B cell (primary cell): ENCODE measurements around the gene TTC34. TPM values are rescaled to one million over a fixed set of nuclear protein-coding genes. Genes with fewer than 3 reads are reported as not detected.

Source experiments
- ATAC-seq: fragments of 200-7000 bp; cut with Tn5 transposase; one replicate; pipeline ENCODE4 v1.10.0; 2021; ENCODE audit warnings: low read depth, mild to moderate bottlenecking, moderate number of reproducible peaks, moderate library complexity
- CTCF ChIA-PET: fragments of 350-600 bp; sonication (Branson Sonifier 250); formaldehyde crosslinking; loops from one replicate; lab custom pipeline; 2021; ENCODE audit warnings: antibody characterized with exemption, inconsistent platforms; lab: Charles Lee
- POLR2A ChIA-PET: fragments of 350-600 bp; sonication (Branson Sonifier 250); formaldehyde crosslinking; loops from one replicate; lab custom pipeline; 2021; ENCODE audit warnings: antibody characterized with exemption; lab: Charles Lee
- DNase-seq: peaks from one replicate; pipeline ENCODE4 v3.0.0; 2013
- H2AFZ ChIP-seq: 2 replicates; pipeline ENCODE4 v1.6.1; 2012; ENCODE audit warnings: mild to moderate bottlenecking, low read depth, low read length; ENCODE audit not compliant: insufficient read depth, poor library complexity, severe bottlenecking
- H3K27ac ChIP-seq, 2 donors: 1 replicate in 1 of 2; 2 replicates in 1 of 2; pipeline ENCODE4 v1.5.1; 2012 to 2013; ENCODE audit warnings: low read length in 2 of 2, mild to moderate bottlenecking in 2 of 2, moderate library complexity in 1 of 2
- H3K27me3 ChIP-seq, 4 experiments: fragments of 200-600 bp in 1 of 4; sonication (generic) in 1 of 4; replicated peaks in 1 of 4; 1 replicate in 2 of 4; 2 replicates in 2 of 4; pipeline versions ENCODE4 v1.6.1 to v1.7.0; 2013 to 2016; ENCODE audit warnings: low read length in 3 of 4, mild to moderate bottlenecking in 2 of 4, mixed read lengths in 1 of 4, moderate library complexity in 1 of 4; ENCODE audit not compliant: insufficient read depth in 4 of 4, control insufficient read depth in 3 of 4; ENCODE audit errors: control extremely low read depth in 1 of 4
- H3K36me3 ChIP-seq, 2 experiments: replicated peaks in 1 of 2; 1 replicate in 1 of 2; 2 replicates in 1 of 2; pipeline versions ENCODE4 v1.6.1 to v1.7.1; 2013; ENCODE audit warnings: low read length in 1 of 2; ENCODE audit not compliant: insufficient read depth in 2 of 2, control insufficient read depth in 1 of 2; ENCODE audit errors: control extremely low read depth in 1 of 2, extremely low read depth in 1 of 2
- H3K4me1 ChIP-seq, 2 donors: fragments of 200-600 bp in 1 of 2; sonication (generic) in 1 of 2; 1 replicate in 1 of 2; 2 replicates in 1 of 2; pipeline versions ENCODE4 v1.5.1 to v1.6.1; 2013 to 2017; ENCODE audit warnings: low read length in 2 of 2; ENCODE audit not compliant: control insufficient read depth in 2 of 2, insufficient read depth in 2 of 2
- H3K4me2 ChIP-seq: replicated peaks from 2 replicates; pipeline ENCODE3; 2012; ENCODE audit warnings: mild to moderate bottlenecking, low read depth, low read length; ENCODE audit not compliant: poor library complexity, severe bottlenecking
- H3K4me3 ChIP-seq, 5 experiments: fragments of 200-600 bp in 1 of 5; sonication (generic) in 1 of 5; 1 replicate in 3 of 5; 2 replicates in 2 of 5; pipeline versions ENCODE4 v1.5.1 to v1.7.0; 2011 to 2016; ENCODE audit warnings: low read length in 4 of 5, mild to moderate bottlenecking in 4 of 5, low read depth in 2 of 5, control low read depth in 1 of 5, moderate library complexity in 1 of 5; ENCODE audit not compliant: insufficient read depth in 1 of 5; ENCODE audit errors: control extremely low read depth in 1 of 5, extremely low read depth in 1 of 5
- H3K79me2 ChIP-seq: fragments of 200-600 bp; sonication (generic); one replicate; pipeline ENCODE4 v1.6.0; 2016; ENCODE audit warnings: low read length; ENCODE audit not compliant: control insufficient read depth, insufficient read depth
- H3K9ac ChIP-seq: fragments of 200-600 bp; sonication (generic); 2 replicates; pipeline ENCODE4 v1.6.1; 2017; ENCODE audit warnings: mild to moderate bottlenecking, low read length, moderate library complexity
- H3K9me3 ChIP-seq, 3 donors: one replicate each; pipeline versions ENCODE4 v1.6.1 to v1.7.1; 2013; ENCODE audit warnings: low read length in 2 of 3; ENCODE audit not compliant: control insufficient read depth in 2 of 3, insufficient read depth in 1 of 3; ENCODE audit errors: control extremely low read depth in 1 of 3
- H4K20me1 ChIP-seq: 2 replicates; pipeline ENCODE4 v1.6.0; 2012; ENCODE audit warnings: mild to moderate bottlenecking, low read length; ENCODE audit not compliant: insufficient read depth, control insufficient read depth, poor library complexity, severe bottlenecking
- H3K27ac Mint-ChIP-seq: one replicate; pipeline ENCODE4 v1.8.0; 2021; ENCODE audit warnings: mixed read lengths
- H3K27me3 Mint-ChIP-seq: one replicate; pipeline ENCODE4 v1.8.0; 2021; ENCODE audit warnings: mixed read lengths
- H3K4me1 Mint-ChIP-seq: one replicate; pipeline ENCODE4 v1.8.0; 2021; ENCODE audit warnings: mixed read lengths
- H3K4me3 Mint-ChIP-seq: one replicate; pipeline ENCODE4 v1.8.0; 2021; ENCODE audit warnings: mixed read lengths
- H3K9me3 Mint-ChIP-seq: one replicate; pipeline ENCODE4 v1.8.0; 2022; ENCODE audit warnings: mixed read lengths; ENCODE audit not compliant: insufficient read depth
- CTCF ChIP-seq: fragments of 200-600 bp; IDR thresholded peaks from one replicate; pipeline ENCODE4 v1.8.0; 2022; ENCODE audit warnings: antibody characterized with exemption, mild to moderate bottlenecking
- EZH2 ChIP-seq: IDR thresholded peaks from 2 replicates; pipeline ENCODE4 v1.6.1; 2012; ENCODE audit warnings: borderline replicate concordance, low read depth, mild to moderate bottlenecking, moderate library complexity, low read length; ENCODE audit not compliant: insufficient read depth, poor library complexity, severe bottlenecking
- WGBS: methylation state at CpG from one replicate; pipeline ENCODE4 v1.1.5; 2013; ENCODE audit warnings: missing lambda C conversion rate; ENCODE audit not compliant: insufficient coverage; 5-methylcytosine and 5-hydroxymethylcytosine counted together
- intact Hi-C: fragments of 100-400 bp; cut with micrococcal nuclease; formaldehyde crosslinking; loops from one replicate; pipeline ENCODE4 v1.10.0; 2022
- polyA plus RNA-seq: library from polyadenylated mRNA; depleted of rRNA; stranded (reverse); fragments of >200 nt; gene quantifications from 2 replicates; pipeline ENCODE4 v1.2.3, GENCODE V29; 2012
- total RNA-seq, 2 donors: library from RNA; stranded (reverse); fragments of 120-200 nt in 1 of 2; gene quantifications; 1 replicate in 1 of 2; 2 replicates in 1 of 2; pipeline versions ENCODE4 v1.2.3 to v1.2.4, GENCODE V29; 2013 to 2022

Gene TTC34
- total and polyA plus RNA-seq, 2 donors (not counting 1 experiment from before 2014, with no cell fraction given): 2.1 to 8.1 TPM

GRCh38 chr1:2594641-2595131, 206.8 kb downstream of the TTC34 start:
- H3K9ac ChIP-seq: no peak overlapping the region
- Mint-ChIP-seq H3K27me3 (peaks cover 9% of the 10 kb centered on the region), H3K9me3 (peaks cover 2% of the 10 kb centered on the region), H3K4me3 (no peak overlapping the region), H3K27ac (no peak overlapping the region), H3K4me1 (no peaks in the 10 kb centered on the region)
- H3K27ac ChIP-seq: no peak overlapping the region
- ChIA-PET POLR2A (no interaction called here), CTCF (no interaction called here)
- peaks cover 0 to 19% (median 0%) of the 10 kb centered on the region in 4 experiments for H3K27me3 ChIP-seq
- H3K4me3 ChIP-seq: no peak overlapping the region
- TF ChIP-seq CTCF (no peak), EZH2 (no peak)
- no peaks in the 10 kb centered on the region for H3K79me2 ChIP-seq
- no peaks in the 10 kb centered on the region for H3K36me3 ChIP-seq
- no peak for ATAC-seq
- no peak overlapping the region for H2AFZ ChIP-seq
- H4K20me1 ChIP-seq: no peaks in the 10 kb centered on the region
- H3K4me2 ChIP-seq: no peak overlapping the region
- intact Hi-C loops: no loop called here
- H3K9me3 ChIP-seq: peaks cover 2 to 8% (median 5%) of the 10 kb centered on the region in 3 donors
- no peak for DNase-seq
- peaks cover 0 to 4% of the 10 kb centered on the region in 2 donors for H3K4me1 ChIP-seq
- 91% methylated on average over 17 of the region's 17 CpGs for WGBS

GRCh38 chr1:2594001-2594640, 207.4 kb downstream of the TTC34 start:
- H3K27ac ChIP-seq: no peak overlapping the region
- Mint-ChIP-seq H3K9me3 (peaks cover 2% of the 10 kb centered on the region), H3K4me1 (peaks cover 2% of the 10 kb centered on the region), H3K27me3 (peaks cover 9% of the 10 kb centered on the region), H3K4me3 (no peak overlapping the region), H3K27ac (no peak overlapping the region)
- intact Hi-C loops: no loop called here
- ChIA-PET POLR2A (no interaction called here), CTCF (no interaction called here)
- DNase-seq: no peak
- H3K36me3 ChIP-seq: no peaks in the 10 kb centered on the region
- no peak overlapping the region for H2AFZ ChIP-seq
- H3K9ac ChIP-seq: no peak overlapping the region
- H4K20me1 ChIP-seq: no peaks in the 10 kb centered on the region
- no peak overlapping the region for H3K4me2 ChIP-seq
- H3K79me2 ChIP-seq: no peaks in the 10 kb centered on the region
- peaks cover 0 to 19% (median 0%) of the 10 kb centered on the region in 4 experiments for H3K27me3 ChIP-seq
- ATAC-seq: no peak
- peaks cover 0 to 4% of the 10 kb centered on the region in 2 donors for H3K4me1 ChIP-seq
- peaks cover 2 to 8% (median 5%) of the 10 kb centered on the region in 3 donors for H3K9me3 ChIP-seq
- WGBS: 57% methylated on average over 20 of the region's 20 CpGs
- TF ChIP-seq EZH2: no peak
- TF ChIP-seq CTCF: no peak
- no peak overlapping the region for H3K4me3 ChIP-seq
